Measurements from ENCODE around the gene TNFRSF19. TPM values are rescaled to one million over a fixed set of nuclear protein-coding genes. Genes with fewer than 3 reads are reported as not detected.

The TNFRSF19 gene
- total RNA-seq, 6 donors from 2014 or later = 7.8 to 23.5 (median 14.5) TPM

GRCh38 chr13:23631311-23632047 lies 61.3 kb downstream of the TNFRSF19 start:
- Histone ChIP-seq H3K4me3 (no peak overlapping the region), H3K36me3 (no peaks in the 10 kb centered on the region), H3K4me1 (peaks cover 16 to 35% (median 21%) of the 10 kb centered on the region in 4 donors), H3K9me3 (no peaks in the 10 kb centered on the region), H3K27ac (peak overlapping the region in 1 of 4 donors; percentile 22), H3K27me3 (no peaks in the 10 kb centered on the region)
- WGBS, 2 donors = 69 to 70% methylated on average over 6 of the region's 6 CpGs
- DNase-seq (no peak), ATAC-seq (ENCODE audit: low FRiP score in 2 of 2) (no peak)
- TF ChIP-seq POLR2AphosphoS5 (IDR thresholded peaks at IDR 0.05) (no peak), EP300 (IDR thresholded peaks at IDR 0.05) (no peak), CTCF (IDR thresholded peaks at IDR 0.05) (no peak), POLR2A (IDR thresholded peaks at IDR 0.05) (no peak)

GRCh38 chr13:23632048-23632582 lies 61.9 kb downstream of the TNFRSF19 start:
- DNase-seq = no peak
- H3K27me3 ChIP-seq = no peaks in the 10 kb centered on the region
- no peak for ATAC-seq (ENCODE audit: low FRiP score in 2 of 2)
- H3K4me1 ChIP-seq = peaks cover 16 to 35% (median 21%) of the 10 kb centered on the region in 4 donors
- no peaks in the 10 kb centered on the region for H3K36me3 ChIP-seq
- WGBS, 2 donors = 67 to 70% methylated on average over 1 of the region's 1 CpG
- no peak for TF ChIP-seq POLR2AphosphoS5 (IDR thresholded peaks at IDR 0.05)
- no peak for TF ChIP-seq POLR2A (IDR thresholded peaks at IDR 0.05)
- H3K9me3 ChIP-seq = no peaks in the 10 kb centered on the region
- H3K4me3 ChIP-seq = no peak overlapping the region
- H3K27ac ChIP-seq = peak overlapping the region in 1 of 4 donors; percentile 22

GRCh38 chr13:23632741-23633140 lies 62.5 kb downstream of the TNFRSF19 start:
- Histone ChIP-seq H3K4me3 (no peak overlapping the region), H3K36me3 (no peaks in the 10 kb centered on the region), H3K9me3 (no peaks in the 10 kb centered on the region), H3K27me3 (no peaks in the 10 kb centered on the region), H3K27ac (no peak overlapping the region), H3K4me1 (peaks cover 20 to 35% (median 23%) of the 10 kb centered on the region in 4 donors)
- WGBS, 2 donors = 84 to 89% methylated on average over 3 of the region's 3 CpGs
- ATAC-seq (ENCODE audit: low FRiP score in 2 of 2) = no peak
- no peak for TF ChIP-seq POLR2A (IDR thresholded peaks at IDR 0.05)
- TF ChIP-seq POLR2AphosphoS5 (IDR thresholded peaks at IDR 0.05) = no peak
- no peak for TF ChIP-seq CTCF (IDR thresholded peaks at IDR 0.05)
- no peak for TF ChIP-seq EP300 (IDR thresholded peaks at IDR 0.05)
- DNase-seq = no peak

GRCh38 chr13:23634897-23635296 lies 64.7 kb downstream of the TNFRSF19 start:
- H3K27me3 ChIP-seq = no peaks in the 10 kb centered on the region
- DNase-seq (no peak), ATAC-seq (ENCODE audit: low FRiP score in 2 of 2) (no peak)
- no peaks in the 10 kb centered on the region for H3K36me3 ChIP-seq
- TF ChIP-seq POLR2AphosphoS5 (IDR thresholded peaks at IDR 0.05) (no peak), POLR2A (IDR thresholded peaks at IDR 0.05) (no peak), CTCF (IDR thresholded peaks at IDR 0.05) (no peak), EP300 (IDR thresholded peaks at IDR 0.05) (no peak)
- H3K27ac ChIP-seq = no peak overlapping the region
- WGBS, 2 donors = 90% methylated on average over 5 of the region's 5 CpGs
- no peak overlapping the region for H3K4me3 ChIP-seq
- peaks cover 11 to 21% (median 18%) of the 10 kb centered on the region in 4 donors for H3K4me1 ChIP-seq
- H3K9me3 ChIP-seq = no peaks in the 10 kb centered on the region

GRCh38 chr13:23636360-23636759 lies 66.1 kb downstream of the TNFRSF19 start:
- Histone ChIP-seq H3K9me3 (no peaks in the 10 kb centered on the region), H3K36me3 (no peaks in the 10 kb centered on the region), H3K27me3 (no peaks in the 10 kb centered on the region), H3K4me3 (no peak overlapping the region), H3K27ac (no peak overlapping the region), H3K4me1 (peaks cover 2 to 7% (median 6%) of the 10 kb centered on the region in 4 donors)
- TF ChIP-seq EP300 (IDR thresholded peaks at IDR 0.05) (no peak), CTCF (IDR thresholded peaks at IDR 0.05) (no peak), POLR2AphosphoS5 (IDR thresholded peaks at IDR 0.05) (no peak), POLR2A (IDR thresholded peaks at IDR 0.05) (no peak)
- ATAC-seq (ENCODE audit: low FRiP score in 2 of 2) = peak in 1 of 2 donors; percentile 22
- DNase-seq = no peak
- WGBS, 2 donors = 68 to 76% methylated on average over 6 of the region's 6 CpGs
